GM19452 (cell line): ENCODE measurements around the gene RPSA.
"Not testable (repeated sequence)": the region's sequence is repeated elsewhere in the genome, so short reads cannot be mapped to it uniquely, and the experiment has no call there.

Experiments
- ATAC-seq: cut with Tn5 transposase; IDR thresholded peaks from one replicate; pipeline ENCODE4 v1.9.1; 2021; ENCODE audit not compliant: unreplicated experiment

Gene RPSA

GRCh38 chr3:39406368-39407258 lies at the start of gene RPSA:
Gene RPSA, plus strand, starts transcription at chr3:39406720. Its CDS starts 934 bp downstream, at chr3:39407654.
- peak; percentile 90 for ATAC-seq

GRCh38 chr3:39358333-39358732 lies 48.2 kb upstream of the RPSA start:
- no peak for ATAC-seq

GRCh38 chr3:39361252-39361927 lies 45.1 kb upstream of the RPSA start:
- peak; percentile 63 for ATAC-seq

GRCh38 chr3:39362192-39362591 lies 44.3 kb upstream of the RPSA start:
- no peak for ATAC-seq

- ATAC-seq = no peak
Observed at GRCh38 chr3:39362812-39363211, 43.7 kb upstream of the RPSA start.

GRCh38 chr3:39370450-39370849 lies 36.1 kb upstream of the RPSA start:
- ATAC-seq = not testable (repeated sequence)

- ATAC-seq = no peak
Observed at GRCh38 chr3:39372833-39373232, 33.7 kb upstream of the RPSA start.

GRCh38 chr3:39376959-39377634 lies 29.4 kb upstream of the RPSA start:
- ATAC-seq = no peak

GRCh38 chr3:39378088-39378487 lies 28.4 kb upstream of the RPSA start:
- peak; percentile 56 for ATAC-seq

GRCh38 chr3:39378957-39379777 lies 27.4 kb upstream of the RPSA start:
- no peak for ATAC-seq

- no peak for ATAC-seq
Observed at GRCh38 chr3:39379778-39380155, 26.8 kb upstream of the RPSA start.

GRCh38 chr3:39381432-39381831 lies 25.1 kb upstream of the RPSA start:
- ATAC-seq = no peak

GRCh38 chr3:39383045-39383880 lies 23.3 kb upstream of the RPSA start, which contains the start of gene SLC25A38:
Gene SLC25A38, plus strand, starts transcription at chr3:39383370. Its CDS starts 355 bp downstream, at chr3:39383725.
- ATAC-seq = peak; percentile 67

- peak; percentile 74 for ATAC-seq
Observed at GRCh38 chr3:39383881-39384664, 22.4 kb upstream of the RPSA start.

- no peak for ATAC-seq
Observed at GRCh38 chr3:39384665-39385000, 21.9 kb upstream of the RPSA start.

GRCh38 chr3:39385456-39386090 lies 20.9 kb upstream of the RPSA start:
- ATAC-seq = no peak

GRCh38 chr3:39386318-39386717 lies 20.2 kb upstream of the RPSA start:
- ATAC-seq = no peak

GRCh38 chr3:39387411-39387975 lies 19.0 kb upstream of the RPSA start:
- ATAC-seq = no peak
